ENCODE data around the gene STAC3. TPM values are rescaled to one million over a fixed set of nuclear protein-coding genes. Genes with fewer than 3 reads are reported as not detected.

Gene STAC3
- total RNA-seq, 1 experiment from 2014 or later, result 2.5 TPM

- TF ChIP-seq ATF3 (IDR thresholded peaks at IDR 0.05), result no peak
- no peak for TF ChIP-seq SRF (IDR thresholded peaks at IDR 0.05; ENCODE audit: low read depth)
- TF ChIP-seq REST (IDR thresholded peaks at IDR 0.05; ENCODE audit: low read depth), result no peak
Observed at GRCh38 chr12:57201631-57202030, 49.4 kb downstream of the STAC3 start (continued).

GRCh38 chr12:57201219-57201618 is 49.8 kb downstream of the STAC3 start:
- no TSS peak for BruUV-seq (replicated peaks)
- no peak overlapping the region for H3K27ac ChIP-seq (ENCODE audit: low read depth, low read length)
- ATAC-seq, result no peak
- RAD21 ChIA-PET (ENCODE audit: low non-redundant PET in 1 of 2, low total read pairs in 2 of 2, uncharacterized antibody in 2 of 2, unreplicated experiment in 2 of 2), result no interaction called here
- no peaks in the 10 kb centered on the region; a peak in 1 of 4 replicates for H3K36me3 ChIP-seq (ENCODE audit: control insufficient read depth in 1 of 2, insufficient read depth in 2 of 2, low read length in 2 of 2)
- intact Hi-C loops (cut with micrococcal nuclease), result no loop called here
- no peak overlapping the region for H2AFZ ChIP-seq (ENCODE audit: low read depth, low read length, poor library complexity, severe bottlenecking)
- no peak for DNase-seq (ENCODE audit: low read depth, low spot score)
- H3K4me3 ChIP-seq (replicated peaks in 1 of 2; ENCODE audit: low read depth in 1 of 2, low read length in 2 of 2), result no peak overlapping the region
- H3K9ac ChIP-seq (ENCODE audit: low read length), result no peak overlapping the region
- TF ChIP-seq CTCF (IDR thresholded peaks at IDR 0.05 in 2 of 3, conservative IDR thresholded peaks at IDR 0.05 in 1 of 3; ENCODE audit: borderline replicate concordance in 1 of 3, insufficient read depth in 1 of 3, low read depth in 2 of 3, low read length in 2 of 3) (no peak), CBX3 (IDR thresholded peaks at IDR 0.05; ENCODE audit: low read depth) (no peak), RAD21 (IDR thresholded peaks at IDR 0.05; ENCODE audit: low read depth) (no peak), ELF1 (IDR thresholded peaks at IDR 0.05; ENCODE audit: borderline replicate concordance, low read depth) (no peak), JUND (IDR thresholded peaks at IDR 0.05) (no peak), MAX (IDR thresholded peaks at IDR 0.05) (no peak), EZH2 (IDR thresholded peaks at IDR 0.05) (no peak), POLR2AphosphoS5 (IDR thresholded peaks at IDR 0.05; ENCODE audit: low read depth, low read length) (no peak), TCF7L2 (IDR thresholded peaks at IDR 0.05; ENCODE audit: borderline replicate concordance, extremely low read depth, insufficient read depth, insufficient read length) (no peak), SP1 (IDR thresholded peaks at IDR 0.05; ENCODE audit: low read depth) (no peak), REST (IDR thresholded peaks at IDR 0.05; ENCODE audit: low read depth) (no peak)
- no peaks in the 10 kb centered on the region for H3K4me1 ChIP-seq (ENCODE audit: control insufficient read depth in 1 of 2, insufficient read depth in 2 of 2, low read length in 2 of 2)
- H3K79me2 ChIP-seq (ENCODE audit: insufficient read depth, low read length), result no peaks in the 10 kb centered on the region
- CTCF ChIA-PET, result no interaction called here
- H3K27me3 ChIP-seq (ENCODE audit: insufficient read depth, low read length), result no peaks in the 10 kb centered on the region
- H3K9me3 ChIP-seq (ENCODE audit: control insufficient read depth in 1 of 2, insufficient read depth in 1 of 2, low read depth in 1 of 2, low read length in 2 of 2), result no peaks in the 10 kb centered on the region
- no peaks in the 10 kb centered on the region for H4K20me1 ChIP-seq (ENCODE audit: insufficient read depth)
- H3K9me2 ChIP-seq (ENCODE audit: insufficient read depth), result no peaks in the 10 kb centered on the region
- H3K4me2 ChIP-seq (ENCODE audit: low read length), result no peak overlapping the region
- POLR2A ChIA-PET, result no interaction called here
